Brain microvascular endothelial cell (primary cell): Measurements from ENCODE around the gene MFNG.
A peak's percentile ranks its signal among the peaks of the same experiment; 100 is the strongest.

Experiments
- DNase-seq: peaks from one replicate; pipeline ENCODE4 v3.0.0-alpha.2; 2020
- H3K27ac ChIP-seq: fragments of 250-450 bp; sonication (Bioruptor Pico); 2 replicates; pipeline ENCODE4 v1.5.1; 2020; ENCODE audit warnings: mild to moderate bottlenecking, moderate library complexity
- H3K27me3 ChIP-seq: fragments of 250-450 bp; sonication (Bioruptor Pico); replicated peaks from 2 replicates; pipeline ENCODE4 v1.5.1; 2020; ENCODE audit warnings: mild to moderate bottlenecking
- H3K36me3 ChIP-seq: fragments of 250-450 bp; sonication (Bioruptor Pico); replicated peaks from 2 replicates; pipeline ENCODE4 v1.5.1; 2020; ENCODE audit warnings: mild to moderate bottlenecking
- H3K4me3 ChIP-seq: 2 replicates; pipeline ENCODE4 v1.5.1; 2011; ENCODE audit warnings: low read depth, mild to moderate bottlenecking, control low read depth, low read length, moderate library complexity
- CTCF ChIP-seq: IDR thresholded peaks from 2 replicates; pipeline ENCODE4 v1.5.1; 2011; ENCODE audit warnings: low read depth, mild to moderate bottlenecking, moderate library complexity, low read length, control low read depth, inconsistent platforms; ENCODE audit errors: missing control alignments
- in situ Hi-C: cut with HindIII; loops from 2 replicates; pipeline ENCODE4 v1.10.0; 2017; ENCODE audit warnings: low sequenced_read_pairs, low pct_ligation_motif_present

MFNG gene

GRCh38 chr22:37503850-37504249 lies 17.7 kb upstream of the MFNG start:
- no peak for TF ChIP-seq CTCF
- no peaks in the 10 kb centered on the region for H3K27me3 ChIP-seq
- H3K36me3 ChIP-seq, result peaks cover 45% of the 10 kb centered on the region
- in situ Hi-C loops, result no loop called here
- H3K27ac ChIP-seq, result no peak overlapping the region
- no peak overlapping the region for H3K4me3 ChIP-seq
- no peak for DNase-seq

DNA sequence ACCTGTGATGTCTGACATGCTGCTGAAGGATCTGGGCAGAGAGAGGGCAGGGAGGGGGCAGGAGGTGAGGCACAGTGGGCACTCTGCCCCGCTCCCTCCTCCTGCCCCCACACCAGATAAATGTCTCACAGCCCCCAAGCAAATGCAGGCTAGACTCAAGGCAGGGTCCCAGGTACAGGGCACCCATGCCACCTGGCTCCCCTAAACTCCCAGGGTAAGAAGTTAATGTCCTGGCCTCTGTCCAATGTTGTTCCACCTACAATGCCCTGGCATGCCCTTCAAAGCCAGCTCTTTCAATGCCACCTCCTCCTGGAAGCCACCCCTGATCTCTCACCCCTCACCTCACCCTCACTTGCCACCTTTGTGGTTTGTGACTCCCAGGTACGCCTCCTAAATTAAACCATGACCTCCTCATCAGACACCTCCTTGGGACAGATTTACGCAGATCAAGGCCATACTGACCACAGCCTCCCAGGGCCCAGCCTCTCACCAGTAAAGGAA lies 17.0 kb upstream of the MFNG start:
- TF ChIP-seq CTCF, result no peak
- in situ Hi-C loops, result no loop called here
- DNase-seq, result no peak
- Histone ChIP-seq H3K27ac (no peak overlapping the region), H3K4me3 (no peak overlapping the region), H3K27me3 (no peaks in the 10 kb centered on the region), H3K36me3 (peaks cover 44% of the 10 kb centered on the region)

- in situ Hi-C loops, result no loop called here
- TF ChIP-seq CTCF, result no peak
- DNase-seq, result no peak
- H3K27ac ChIP-seq, result no peak overlapping the region
- H3K4me3 ChIP-seq, result no peak overlapping the region
- H3K36me3 ChIP-seq, result peaks cover 37% of the 10 kb centered on the region
- no peaks in the 10 kb centered on the region for H3K27me3 ChIP-seq
Measured at GRCh38 chr22:37502342-37503182, 16.4 kb upstream of the MFNG start.

GRCh38 chr22:37501610-37502341 lies 15.6 kb upstream of the MFNG start:
- peak overlapping the region; percentile 12 for H3K27ac ChIP-seq

More at GRCh38 chr22:37501610-37502341, 15.6 kb upstream of the MFNG start:
- TF ChIP-seq CTCF, result no peak
- Histone ChIP-seq H3K27me3 (no peaks in the 10 kb centered on the region), H3K36me3 (peaks cover 30% of the 10 kb centered on the region), H3K4me3 (no peak overlapping the region)
- peak; percentile 77 for DNase-seq
- in situ Hi-C loops, result no loop called here
